ENCODE data around the gene SRGAP1. TPM values are rescaled to one million over a fixed set of nuclear protein-coding genes. Genes with fewer than 3 reads are reported as not detected.

Gene SRGAP1
- polyA plus RNA-seq, 1 donor (not counting 4 experiments of a cell fraction or from before 2014, with no cell fraction given) = 4.5 TPM

DNA sequence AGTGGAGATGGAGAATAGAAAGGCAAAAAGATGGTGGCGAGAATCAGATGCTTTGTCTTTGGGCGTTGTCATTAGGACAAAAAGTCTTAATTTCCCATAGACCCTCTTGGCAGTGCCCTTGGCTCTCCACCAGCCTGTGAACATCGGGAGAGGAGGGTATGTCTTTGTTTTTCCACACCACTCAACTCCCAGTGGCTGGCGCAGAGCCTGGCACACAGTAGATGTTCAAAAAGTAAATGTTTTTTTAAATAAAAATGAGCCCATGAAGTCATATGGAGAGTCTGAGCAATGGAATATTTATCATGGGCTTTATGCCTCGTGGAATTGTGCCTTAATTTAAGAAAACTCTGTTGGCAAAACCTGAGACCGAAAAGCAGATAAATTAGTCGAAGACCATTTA lies 90.4 kb downstream of the SRGAP1 start:
- no peak overlapping the region for H3K9ac ChIP-seq (ENCODE audit: control insufficient read depth, extremely low read depth, insufficient read depth, low read length)
- DNase-seq (ENCODE audit: low read depth, low spot score) = no peak
- no peaks in the 10 kb centered on the region for H3K27me3 ChIP-seq (ENCODE audit: control insufficient read depth, extremely low read depth, insufficient read depth, low read length)
- no peaks in the 10 kb centered on the region for H3K9me1 ChIP-seq (ENCODE audit: control insufficient read depth, extremely low read depth, insufficient read depth, low read length)
- no peaks in the 10 kb centered on the region for H4K20me1 ChIP-seq (ENCODE audit: control insufficient read depth, extremely low read depth, insufficient read depth, low read length)
- peaks cover 12% of the 10 kb centered on the region for H3K79me2 ChIP-seq (ENCODE audit: control insufficient read depth, insufficient read depth, low read length)
- TF ChIP-seq, protein P1, sequence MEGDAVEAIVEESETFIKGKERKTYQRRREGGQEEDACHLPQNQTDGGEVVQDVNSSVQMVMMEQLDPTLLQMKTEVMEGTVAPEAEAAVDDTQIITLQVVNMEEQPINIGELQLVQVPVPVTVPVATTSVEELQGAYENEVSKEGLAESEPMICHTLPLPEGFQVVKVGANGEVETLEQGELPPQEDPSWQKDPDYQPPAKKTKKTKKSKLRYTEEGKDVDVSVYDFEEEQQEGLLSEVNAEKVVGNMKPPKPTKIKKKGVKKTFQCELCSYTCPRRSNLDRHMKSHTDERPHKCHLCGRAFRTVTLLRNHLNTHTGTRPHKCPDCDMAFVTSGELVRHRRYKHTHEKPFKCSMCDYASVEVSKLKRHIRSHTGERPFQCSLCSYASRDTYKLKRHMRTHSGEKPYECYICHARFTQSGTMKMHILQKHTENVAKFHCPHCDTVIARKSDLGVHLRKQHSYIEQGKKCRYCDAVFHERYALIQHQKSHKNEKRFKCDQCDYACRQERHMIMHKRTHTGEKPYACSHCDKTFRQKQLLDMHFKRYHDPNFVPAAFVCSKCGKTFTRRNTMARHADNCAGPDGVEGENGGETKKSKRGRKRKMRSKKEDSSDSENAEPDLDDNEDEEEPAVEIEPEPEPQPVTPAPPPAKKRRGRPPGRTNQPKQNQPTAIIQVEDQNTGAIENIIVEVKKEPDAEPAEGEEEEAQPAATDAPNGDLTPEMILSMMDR (optimal IDR thresholded peaks at IDR 0.05 in 1 of 3, IDR thresholded peaks at IDR 0.05 in 1 of 3, conservative IDR thresholded peaks at IDR 0.05 in 1 of 3; ENCODE audit: extremely low read depth in 1 of 3, insufficient read depth in 2 of 3, low read length in 3 of 3) = no peak
- TF ChIP-seq EZH2 (IDR thresholded peaks at IDR 0.05; ENCODE audit: low read length) = no peak
- FAIRE-seq = no peak
- peaks cover 0 to 10% of the 10 kb centered on the region in 2 experiments for H3K36me3 ChIP-seq (ENCODE audit: control insufficient read depth in 2 of 2, extremely low read depth in 1 of 2, insufficient read depth in 2 of 2, low read length in 2 of 2)
- H3K27ac ChIP-seq (ENCODE audit: control insufficient read depth, insufficient read depth, low read length) = no peak overlapping the region
- dilution Hi-C loops (cut with MboI; ENCODE audit: extremely low pct_ligation_motif_present, low sequenced_read_pairs) = no loop called here
- H3K4me3 ChIP-seq (ENCODE audit: control insufficient read depth in 2 of 3, extremely low read depth in 1 of 3, insufficient read depth in 2 of 3, low read depth in 1 of 3, low read length in 3 of 3) = no peak overlapping the region
- no peak overlapping the region for H3K4me2 ChIP-seq (ENCODE audit: control insufficient read depth, extremely low read depth, insufficient read depth, low read depth, low read length)
- H3K4me1 ChIP-seq (ENCODE audit: control insufficient read depth, extremely low read depth, insufficient read depth, low read length) = peaks cover 17% of the 10 kb centered on the region
- no peaks in the 10 kb centered on the region for H3K9me3 ChIP-seq (ENCODE audit: control insufficient read depth, low read depth, low read length)
- no peak overlapping the region for H2AFZ ChIP-seq (ENCODE audit: control insufficient read depth, low read length)

DNA sequence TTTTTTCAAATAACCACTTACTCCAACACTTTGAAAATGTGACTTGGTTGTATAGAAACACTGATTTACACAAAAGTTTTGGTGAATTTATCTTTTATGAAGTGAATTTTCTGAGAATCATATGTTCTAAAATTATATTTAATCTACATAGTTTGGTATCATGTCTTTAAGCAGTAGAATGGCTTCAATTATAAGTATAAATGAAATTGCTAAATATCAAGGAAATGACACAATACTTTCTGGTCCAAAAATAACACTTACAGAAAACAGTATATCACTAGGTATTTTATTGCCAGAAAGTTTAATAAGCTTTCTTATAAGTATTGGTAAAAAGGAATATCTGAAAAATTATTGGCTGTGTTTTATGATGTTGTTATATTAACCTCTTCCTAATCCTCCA lies 90.9 kb downstream of the SRGAP1 start:
- Histone ChIP-seq H2AFZ (ENCODE audit: control insufficient read depth, low read length) (no peak overlapping the region), H3K9ac (ENCODE audit: control insufficient read depth, extremely low read depth, insufficient read depth, low read length) (no peak overlapping the region), H3K36me3 (ENCODE audit: control insufficient read depth in 2 of 2, extremely low read depth in 1 of 2, insufficient read depth in 2 of 2, low read length in 2 of 2) (peaks cover 0 to 10% of the 10 kb centered on the region in 2 experiments), H3K79me2 (ENCODE audit: control insufficient read depth, insufficient read depth, low read length) (peaks cover 11% of the 10 kb centered on the region), H3K27ac (ENCODE audit: control insufficient read depth, insufficient read depth, low read length) (no peak overlapping the region), H3K4me3 (ENCODE audit: control insufficient read depth in 2 of 3, extremely low read depth in 1 of 3, insufficient read depth in 2 of 3, low read depth in 1 of 3, low read length in 3 of 3) (no peak overlapping the region), H3K9me1 (ENCODE audit: control insufficient read depth, extremely low read depth, insufficient read depth, low read length) (no peaks in the 10 kb centered on the region), H3K9me3 (ENCODE audit: control insufficient read depth, low read depth, low read length) (no peaks in the 10 kb centered on the region), H4K20me1 (ENCODE audit: control insufficient read depth, extremely low read depth, insufficient read depth, low read length) (no peaks in the 10 kb centered on the region), H3K4me1 (ENCODE audit: control insufficient read depth, extremely low read depth, insufficient read depth, low read length) (peaks cover 17% of the 10 kb centered on the region), H3K4me2 (ENCODE audit: control insufficient read depth, extremely low read depth, insufficient read depth, low read depth, low read length) (no peak overlapping the region), H3K27me3 (ENCODE audit: control insufficient read depth, extremely low read depth, insufficient read depth, low read length) (no peaks in the 10 kb centered on the region)
- FAIRE-seq = no peak
- dilution Hi-C loops (cut with MboI; ENCODE audit: extremely low pct_ligation_motif_present, low sequenced_read_pairs) = no loop called here
- DNase-seq (ENCODE audit: low read depth, low spot score) = no peak
- TF ChIP-seq, protein P1 (optimal IDR thresholded peaks at IDR 0.05 in 1 of 3, IDR thresholded peaks at IDR 0.05 in 1 of 3, conservative IDR thresholded peaks at IDR 0.05 in 1 of 3; ENCODE audit: extremely low read depth in 1 of 3, insufficient read depth in 2 of 3, low read length in 3 of 3) = no peak
- no peak for TF ChIP-seq EZH2 (IDR thresholded peaks at IDR 0.05; ENCODE audit: low read length)
